Measurements from ENCODE around the gene AOPEP. TPM values are rescaled to one million over a fixed set of nuclear protein-coding genes. Genes with fewer than 3 reads are reported as not detected.

Gene AOPEP
- total and polyA plus RNA-seq, 2 donors (not counting 1 experiment from before 2014, with no cell fraction given) = 66.1 to 94.1 TPM

DNA sequence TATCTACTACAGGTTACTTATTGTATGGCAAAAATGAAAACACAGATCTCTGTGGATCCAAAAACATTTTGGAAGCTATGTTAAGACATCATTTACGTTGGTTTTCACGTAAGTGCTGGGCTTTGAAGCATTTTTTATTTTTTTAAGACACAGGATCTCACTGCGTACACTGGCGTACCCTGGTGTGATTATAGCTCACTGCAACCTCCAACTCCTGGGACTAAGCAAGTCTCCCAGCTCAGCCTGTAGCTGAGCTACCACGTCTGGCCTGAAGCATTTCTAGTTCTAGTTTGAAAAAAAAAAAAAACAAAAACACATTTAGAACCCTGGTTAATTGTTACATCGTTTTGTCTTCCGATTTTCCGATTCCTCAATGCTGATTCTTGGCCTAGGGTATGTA lies 131.3 kb downstream of the AOPEP start:
- DNase-seq (ENCODE audit: low read depth in 2 of 2) = no peak
- TF ChIP-seq EZH2 (IDR thresholded peaks at IDR 0.05; ENCODE audit: low read length, missing control alignments) = no peak
- H3K4me1 ChIP-seq (ENCODE audit: control insufficient read depth, extremely low read depth, insufficient read depth, low read length) = peaks cover 13% of the 10 kb centered on the region

DNA sequence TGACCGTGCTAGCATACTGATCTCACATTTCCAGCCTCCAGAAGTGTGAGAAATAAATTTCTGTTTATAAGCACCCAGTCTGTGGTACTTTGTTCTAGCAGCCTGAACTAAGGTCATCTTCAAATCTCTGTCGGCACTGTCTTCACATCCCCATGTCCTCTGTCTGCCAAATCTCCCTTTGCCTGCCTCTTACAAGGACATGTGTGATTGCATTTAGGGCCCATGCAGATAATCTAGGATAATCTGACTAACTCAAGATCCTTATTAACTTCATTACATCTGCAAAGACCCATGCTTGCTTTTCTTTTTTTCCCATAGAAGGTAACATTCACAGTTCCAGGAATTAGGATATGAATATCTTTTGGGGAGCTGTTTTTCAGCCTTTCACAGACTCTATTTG lies 132.7 kb downstream of the AOPEP start:
- DNase-seq (ENCODE audit: low read depth in 2 of 2) = no peak
- Histone ChIP-seq H3K4me2 (ENCODE audit: extremely low read depth, insufficient read depth, low read length) (no peak overlapping the region), H3K9ac (ENCODE audit: insufficient read depth, low read length) (no peak overlapping the region), H3K4me3 (replicated peaks in 1 of 4; ENCODE audit: control extremely low read depth in 1 of 4, insufficient read depth in 1 of 4, low read depth in 3 of 4, low read length in 4 of 4) (no peak overlapping the region), H4K20me1 (ENCODE audit: control insufficient read depth, extremely low read depth, insufficient read depth, low read length) (no peaks in the 10 kb centered on the region), H3K9me3 (ENCODE audit: control insufficient read depth, insufficient read depth, low read depth, low read length) (no peaks in the 10 kb centered on the region), H3K4me1 (ENCODE audit: control insufficient read depth, extremely low read depth, insufficient read depth, low read length) (peaks cover 18% of the 10 kb centered on the region), H3K27me3 (ENCODE audit: control insufficient read depth, insufficient read depth, low read length) (no peaks in the 10 kb centered on the region), H3K36me3 (ENCODE audit: control insufficient read depth, insufficient read depth, low read length) (no peaks in the 10 kb centered on the region), H3K79me2 (ENCODE audit: control insufficient read depth, insufficient read depth, low read length) (no peaks in the 10 kb centered on the region), H2AFZ (ENCODE audit: low read length) (no peak overlapping the region), H3K27ac (ENCODE audit: insufficient read depth, low read length) (no peak overlapping the region)
- TF ChIP-seq, protein P1, sequence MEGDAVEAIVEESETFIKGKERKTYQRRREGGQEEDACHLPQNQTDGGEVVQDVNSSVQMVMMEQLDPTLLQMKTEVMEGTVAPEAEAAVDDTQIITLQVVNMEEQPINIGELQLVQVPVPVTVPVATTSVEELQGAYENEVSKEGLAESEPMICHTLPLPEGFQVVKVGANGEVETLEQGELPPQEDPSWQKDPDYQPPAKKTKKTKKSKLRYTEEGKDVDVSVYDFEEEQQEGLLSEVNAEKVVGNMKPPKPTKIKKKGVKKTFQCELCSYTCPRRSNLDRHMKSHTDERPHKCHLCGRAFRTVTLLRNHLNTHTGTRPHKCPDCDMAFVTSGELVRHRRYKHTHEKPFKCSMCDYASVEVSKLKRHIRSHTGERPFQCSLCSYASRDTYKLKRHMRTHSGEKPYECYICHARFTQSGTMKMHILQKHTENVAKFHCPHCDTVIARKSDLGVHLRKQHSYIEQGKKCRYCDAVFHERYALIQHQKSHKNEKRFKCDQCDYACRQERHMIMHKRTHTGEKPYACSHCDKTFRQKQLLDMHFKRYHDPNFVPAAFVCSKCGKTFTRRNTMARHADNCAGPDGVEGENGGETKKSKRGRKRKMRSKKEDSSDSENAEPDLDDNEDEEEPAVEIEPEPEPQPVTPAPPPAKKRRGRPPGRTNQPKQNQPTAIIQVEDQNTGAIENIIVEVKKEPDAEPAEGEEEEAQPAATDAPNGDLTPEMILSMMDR (conservative IDR thresholded peaks at IDR 0.05 in 1 of 2, IDR thresholded peaks at IDR 0.05 in 1 of 2; ENCODE audit: low read depth in 1 of 2, low read length in 2 of 2) = no peak
- TF ChIP-seq EZH2 (IDR thresholded peaks at IDR 0.05; ENCODE audit: low read length, missing control alignments) = no peak

More for the DNA sequence above, 131.3 kb downstream of the AOPEP start:
- Histone ChIP-seq H3K27me3 (ENCODE audit: control insufficient read depth, insufficient read depth, low read length) (no peaks in the 10 kb centered on the region), H3K9me3 (ENCODE audit: control insufficient read depth, insufficient read depth, low read depth, low read length) (no peaks in the 10 kb centered on the region), H3K36me3 (ENCODE audit: control insufficient read depth, insufficient read depth, low read length) (no peaks in the 10 kb centered on the region), H3K27ac (ENCODE audit: insufficient read depth, low read length) (no peak overlapping the region), H3K9ac (ENCODE audit: insufficient read depth, low read length) (no peak overlapping the region), H2AFZ (ENCODE audit: low read length) (no peak overlapping the region), H4K20me1 (ENCODE audit: control insufficient read depth, extremely low read depth, insufficient read depth, low read length) (no peaks in the 10 kb centered on the region), H3K79me2 (ENCODE audit: control insufficient read depth, insufficient read depth, low read length) (no peaks in the 10 kb centered on the region), H3K4me3 (replicated peaks in 1 of 4; ENCODE audit: control extremely low read depth in 1 of 4, insufficient read depth in 1 of 4, low read depth in 3 of 4, low read length in 4 of 4) (no peak overlapping the region), H3K4me2 (ENCODE audit: extremely low read depth, insufficient read depth, low read length) (no peak overlapping the region)

DNA sequence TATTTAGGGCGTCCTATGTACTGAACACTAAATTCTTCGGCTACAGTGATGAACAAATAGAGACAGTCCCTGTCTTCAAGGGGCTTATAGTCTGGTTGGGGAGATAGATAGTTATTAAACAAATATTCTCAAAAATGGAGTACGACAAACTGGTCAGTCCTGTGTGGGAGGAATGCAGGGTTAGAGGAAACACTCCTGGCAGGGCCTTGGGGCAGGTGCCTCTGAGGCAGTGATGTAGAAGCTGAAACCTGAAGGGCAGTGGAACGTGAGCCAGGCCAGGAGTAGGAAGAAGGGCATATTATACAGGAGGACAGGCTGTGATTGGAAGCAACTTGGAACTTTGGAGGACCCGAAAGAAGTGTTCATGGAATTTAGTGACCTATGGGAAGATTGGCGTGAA lies 133.4 kb downstream of the AOPEP start:
- Histone ChIP-seq H2AFZ (ENCODE audit: low read length) (no peak overlapping the region), H3K79me2 (ENCODE audit: control insufficient read depth, insufficient read depth, low read length) (no peaks in the 10 kb centered on the region), H3K4me1 (ENCODE audit: control insufficient read depth, extremely low read depth, insufficient read depth, low read length) (peaks cover 18% of the 10 kb centered on the region), H3K4me2 (ENCODE audit: extremely low read depth, insufficient read depth, low read length) (no peak overlapping the region), H3K9ac (ENCODE audit: insufficient read depth, low read length) (no peak overlapping the region), H3K4me3 (replicated peaks in 1 of 4; ENCODE audit: control extremely low read depth in 1 of 4, insufficient read depth in 1 of 4, low read depth in 3 of 4, low read length in 4 of 4) (no peak overlapping the region), H3K36me3 (ENCODE audit: control insufficient read depth, insufficient read depth, low read length) (no peaks in the 10 kb centered on the region), H3K27ac (ENCODE audit: insufficient read depth, low read length) (no peak overlapping the region), H4K20me1 (ENCODE audit: control insufficient read depth, extremely low read depth, insufficient read depth, low read length) (no peaks in the 10 kb centered on the region), H3K9me3 (ENCODE audit: control insufficient read depth, insufficient read depth, low read depth, low read length) (no peaks in the 10 kb centered on the region), H3K27me3 (ENCODE audit: control insufficient read depth, insufficient read depth, low read length) (no peaks in the 10 kb centered on the region)
- TF ChIP-seq EZH2 (IDR thresholded peaks at IDR 0.05; ENCODE audit: low read length, missing control alignments) = no peak
- TF ChIP-seq, protein P1 (conservative IDR thresholded peaks at IDR 0.05 in 1 of 2, IDR thresholded peaks at IDR 0.05 in 1 of 2; ENCODE audit: low read depth in 1 of 2, low read length in 2 of 2) = no peak
- no peak for DNase-seq (ENCODE audit: low read depth in 2 of 2)
